ENCODE data around the gene CENPC.

DNA sequence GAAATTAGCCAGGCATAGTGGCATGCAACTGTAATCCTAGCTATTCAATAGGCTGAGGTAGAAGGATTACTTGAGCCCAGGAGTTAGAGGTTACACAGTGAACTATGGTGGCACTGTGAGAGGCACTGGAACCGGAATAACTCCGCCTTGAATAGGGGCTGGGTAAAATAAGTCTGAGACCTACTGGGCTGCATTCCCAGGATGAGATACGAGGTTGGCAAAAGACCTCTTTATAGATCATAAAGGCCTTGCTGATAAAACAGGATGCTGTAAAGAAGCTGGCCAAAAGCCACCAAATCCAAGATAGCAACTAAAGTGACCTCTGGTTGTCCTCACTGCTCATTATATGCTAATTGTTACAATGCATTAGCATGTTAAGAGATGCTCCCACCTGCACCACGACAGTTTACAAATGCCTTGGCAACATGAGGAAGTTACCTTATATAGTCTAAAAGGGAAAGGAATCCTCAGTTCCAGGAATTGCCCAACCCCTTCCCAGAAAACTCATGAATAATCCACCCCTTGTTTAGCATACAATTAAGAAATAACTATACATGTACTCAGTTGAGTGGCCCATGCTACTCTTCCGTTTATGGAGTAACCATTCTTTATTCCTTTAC lies 88.6 kb downstream of the CENPC start:
- TF ChIP-seq, protein P1, sequence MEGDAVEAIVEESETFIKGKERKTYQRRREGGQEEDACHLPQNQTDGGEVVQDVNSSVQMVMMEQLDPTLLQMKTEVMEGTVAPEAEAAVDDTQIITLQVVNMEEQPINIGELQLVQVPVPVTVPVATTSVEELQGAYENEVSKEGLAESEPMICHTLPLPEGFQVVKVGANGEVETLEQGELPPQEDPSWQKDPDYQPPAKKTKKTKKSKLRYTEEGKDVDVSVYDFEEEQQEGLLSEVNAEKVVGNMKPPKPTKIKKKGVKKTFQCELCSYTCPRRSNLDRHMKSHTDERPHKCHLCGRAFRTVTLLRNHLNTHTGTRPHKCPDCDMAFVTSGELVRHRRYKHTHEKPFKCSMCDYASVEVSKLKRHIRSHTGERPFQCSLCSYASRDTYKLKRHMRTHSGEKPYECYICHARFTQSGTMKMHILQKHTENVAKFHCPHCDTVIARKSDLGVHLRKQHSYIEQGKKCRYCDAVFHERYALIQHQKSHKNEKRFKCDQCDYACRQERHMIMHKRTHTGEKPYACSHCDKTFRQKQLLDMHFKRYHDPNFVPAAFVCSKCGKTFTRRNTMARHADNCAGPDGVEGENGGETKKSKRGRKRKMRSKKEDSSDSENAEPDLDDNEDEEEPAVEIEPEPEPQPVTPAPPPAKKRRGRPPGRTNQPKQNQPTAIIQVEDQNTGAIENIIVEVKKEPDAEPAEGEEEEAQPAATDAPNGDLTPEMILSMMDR (IDR thresholded peaks at IDR 0.05): no peak
- no peak for TF ChIP-seq ZFX (IDR thresholded peaks at IDR 0.05; ENCODE audit: borderline replicate concordance)

Data from 22Rv1 (cell line).